Tibial nerve (tissue), 4 donors: ENCODE results near the gene TENT4A.

ENCODE experiments used
- EP300 ChIP-seq, 2 donors: sonication (generic); formaldehyde crosslinking; IDR thresholded peaks; one replicate each; pipeline ENCODE4 v1.6.1; 2017; ENCODE audit warnings: antibody characterized with exemption in 2 of 2, mild to moderate bottlenecking in 1 of 2
- POLR2A ChIP-seq, 2 donors: fragments of 450-650 bp; IDR thresholded peaks; one replicate each; pipeline ENCODE4 v1.6.1; 2017; ENCODE audit warnings: antibody characterized with exemption in 2 of 2, mild to moderate bottlenecking in 2 of 2, moderate library complexity in 2 of 2
- TF ChIP-seq, protein P1 (sequence below), 5 experiments: fragments of 200-600 bp in 3 of 5; fragments of 450-650 bp in 2 of 5; sonication (generic) in 3 of 5; IDR thresholded peaks; one replicate each; pipeline ENCODE4 v1.5.1; 2016 to 2019; ENCODE audit warnings: antibody characterized with exemption in 5 of 5, mild to moderate bottlenecking in 3 of 5, moderate library complexity in 2 of 5

- TF ChIP-seq, protein P1, sequence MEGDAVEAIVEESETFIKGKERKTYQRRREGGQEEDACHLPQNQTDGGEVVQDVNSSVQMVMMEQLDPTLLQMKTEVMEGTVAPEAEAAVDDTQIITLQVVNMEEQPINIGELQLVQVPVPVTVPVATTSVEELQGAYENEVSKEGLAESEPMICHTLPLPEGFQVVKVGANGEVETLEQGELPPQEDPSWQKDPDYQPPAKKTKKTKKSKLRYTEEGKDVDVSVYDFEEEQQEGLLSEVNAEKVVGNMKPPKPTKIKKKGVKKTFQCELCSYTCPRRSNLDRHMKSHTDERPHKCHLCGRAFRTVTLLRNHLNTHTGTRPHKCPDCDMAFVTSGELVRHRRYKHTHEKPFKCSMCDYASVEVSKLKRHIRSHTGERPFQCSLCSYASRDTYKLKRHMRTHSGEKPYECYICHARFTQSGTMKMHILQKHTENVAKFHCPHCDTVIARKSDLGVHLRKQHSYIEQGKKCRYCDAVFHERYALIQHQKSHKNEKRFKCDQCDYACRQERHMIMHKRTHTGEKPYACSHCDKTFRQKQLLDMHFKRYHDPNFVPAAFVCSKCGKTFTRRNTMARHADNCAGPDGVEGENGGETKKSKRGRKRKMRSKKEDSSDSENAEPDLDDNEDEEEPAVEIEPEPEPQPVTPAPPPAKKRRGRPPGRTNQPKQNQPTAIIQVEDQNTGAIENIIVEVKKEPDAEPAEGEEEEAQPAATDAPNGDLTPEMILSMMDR (IDR thresholded peaks at IDR 0.05) = no peak
- TF ChIP-seq POLR2A (IDR thresholded peaks at IDR 0.05) (no peak), EP300 (IDR thresholded peaks at IDR 0.05) (no peak)
Observed at GRCh38 chr5:6762697-6763096, 49.5 kb downstream of the TENT4A start.
